CD8-positive, alpha-beta memory T cell (primary cell): ENCODE measurements around the gene GREB1L. TPM values are rescaled to one million over a fixed set of nuclear protein-coding genes. Genes with fewer than 3 reads are reported as not detected.
"Not testable (repeated sequence)": the region's sequence is repeated elsewhere in the genome, so short reads cannot be mapped to it uniquely, and the experiment has no call there.

ENCODE experiments used
- CTCF ChIA-PET: fragments of 350-600 bp; sonication (Branson Sonifier 250); formaldehyde crosslinking; loops from one replicate; lab custom pipeline; 2021; ENCODE audit warnings: antibody characterized with exemption; lab: Charles Lee
- POLR2A ChIA-PET: fragments of 350-600 bp; sonication (Branson Sonifier 250); formaldehyde crosslinking; loops from one replicate; lab custom pipeline; 2021; ENCODE audit warnings: antibody characterized with exemption; lab: Charles Lee
- DNase-seq, 5 donors: peaks; one replicate each; pipeline versions ENCODE4 v3.0.0 to v3.0.0-alpha.2; 2020 to 2022; ENCODE audit warnings: mixed read lengths in 1 of 5
- H3K27ac ChIP-seq: one replicate; pipeline ENCODE4 v1.7.0; 2013; ENCODE audit warnings: low read depth, mild to moderate bottlenecking, low read length, moderate library complexity
- H3K27me3 ChIP-seq: 2 replicates; pipeline ENCODE4 v1.7.0; 2013; ENCODE audit warnings: low read length, mild to moderate bottlenecking; ENCODE audit not compliant: insufficient read depth, poor library complexity, severe bottlenecking
- H3K36me3 ChIP-seq: 2 replicates; pipeline ENCODE4 v1.7.0; 2013; ENCODE audit warnings: mild to moderate bottlenecking, low read length, moderate library complexity; ENCODE audit not compliant: insufficient read depth
- H3K4me1 ChIP-seq: 2 replicates; pipeline ENCODE4 v1.7.0; 2013; ENCODE audit warnings: mild to moderate bottlenecking, low read length, moderate library complexity; ENCODE audit not compliant: insufficient read depth
- H3K4me3 ChIP-seq: 2 replicates; pipeline ENCODE4 v1.7.0; 2013; ENCODE audit warnings: mild to moderate bottlenecking, low read length
- H3K9me3 ChIP-seq: 2 replicates; pipeline ENCODE4 v1.7.0; 2013; ENCODE audit warnings: mild to moderate bottlenecking, low read length
- H3K27ac Mint-ChIP-seq, 8 donors: one replicate each; pipeline ENCODE4 v1.8.0; 2020 to 2021; ENCODE audit warnings: mixed read lengths in 8 of 8, mild to moderate bottlenecking in 6 of 8, inconsistent platforms in 3 of 8, moderate library complexity in 3 of 8
- H3K27me3 Mint-ChIP-seq, 2 donors: one replicate each; pipeline ENCODE4 v1.8.0; 2020 to 2021; ENCODE audit warnings: mixed read lengths in 2 of 2, mild to moderate bottlenecking in 1 of 2, moderate library complexity in 1 of 2
- H3K36me3 Mint-ChIP-seq, 3 donors: one replicate each; pipeline ENCODE4 v1.8.0; 2020 to 2021; ENCODE audit warnings: mixed read lengths in 3 of 3, inconsistent platforms in 1 of 3, mild to moderate bottlenecking in 1 of 3
- H3K4me1 Mint-ChIP-seq, 3 donors: one replicate each; pipeline ENCODE4 v1.8.0; 2020 to 2021; ENCODE audit warnings: mixed read lengths in 3 of 3, inconsistent platforms in 1 of 3, mild to moderate bottlenecking in 1 of 3
- H3K4me3 Mint-ChIP-seq, 7 donors: one replicate each; pipeline ENCODE4 v1.8.0; 2020 to 2021; ENCODE audit warnings: mixed read lengths in 7 of 7, mild to moderate bottlenecking in 6 of 7, moderate library complexity in 4 of 7, inconsistent platforms in 2 of 7
- H3K9me3 Mint-ChIP-seq, 5 donors: one replicate each; pipeline ENCODE4 v1.8.0; 2020 to 2022; ENCODE audit warnings: mixed read lengths in 5 of 5, mild to moderate bottlenecking in 3 of 5, moderate library complexity in 2 of 5, inconsistent platforms in 1 of 5
- polyA plus RNA-seq: library from polyadenylated mRNA; unstranded; fragments of 300-500 nt; fragmentation: Illumina TruSeq; gene quantifications from one replicate; pipeline ENCODE4 v1.2.3, GENCODE V29; 2021
- total RNA-seq, 2 experiments: library from RNA; stranded (reverse); gene quantifications; one replicate each; pipeline ENCODE4 v1.2.3, GENCODE V29; 2021

The GREB1L gene
- total and polyA plus RNA-seq, 3 experiments from 2014 or later: 0.13 TPM; not detected in 2

GRCh38 chr18:21311980-21312379, 69.9 kb downstream of the GREB1L start:
- H3K4me3 Mint-ChIP-seq, H3K27ac ChIP-seq, H3K9me3 ChIP-seq, DNase-seq, H3K4me3 ChIP-seq, H3K4me1 ChIP-seq, H3K36me3 Mint-ChIP-seq, H3K27me3 ChIP-seq, H3K4me1 Mint-ChIP-seq, H3K9me3 Mint-ChIP-seq, H3K36me3 ChIP-seq, H3K27me3 Mint-ChIP-seq, POLR2A ChIA-PET, CTCF ChIA-PET: not testable (repeated sequence)
- peak overlapping the region in 1 of 8 donors; percentile 9 for H3K27ac Mint-ChIP-seq

- Mint-ChIP-seq H3K36me3 (no peaks in the 10 kb centered on the region), H3K4me3 (no peak overlapping the region), H3K27me3 (peaks cover 3 to 8% of the 10 kb centered on the region in 2 donors), H3K4me1 (no peaks in the 10 kb centered on the region), H3K9me3 (peaks cover 0 to 5% (median 0%) of the 10 kb centered on the region in 5 donors), H3K27ac (no peak overlapping the region)
- no peaks in the 10 kb centered on the region for H3K36me3 ChIP-seq
- ChIA-PET CTCF (no interaction called here), POLR2A (no interaction called here)
- H3K27me3 ChIP-seq: no peaks in the 10 kb centered on the region
- H3K27ac ChIP-seq: no peak overlapping the region
- H3K9me3 ChIP-seq: no peaks in the 10 kb centered on the region
- H3K4me1 ChIP-seq: no peaks in the 10 kb centered on the region
- no peak for DNase-seq
- H3K4me3 ChIP-seq: no peak overlapping the region
These were observed 71.5 kb downstream of the GREB1L start for GRCh38 chr18:21313576-21313975.

GRCh38 chr18:21314724-21315123, 72.7 kb downstream of the GREB1L start:
- Mint-ChIP-seq H3K36me3 (no peaks in the 10 kb centered on the region), H3K4me3 (no peak overlapping the region), H3K4me1 (no peaks in the 10 kb centered on the region), H3K27me3 (peaks cover 4 to 12% of the 10 kb centered on the region in 2 donors), H3K27ac (no peak overlapping the region), H3K9me3 (peaks cover 0 to 3% (median 0%) of the 10 kb centered on the region in 5 donors)
- no peaks in the 10 kb centered on the region for H3K4me1 ChIP-seq
- no peak for DNase-seq
- no peaks in the 10 kb centered on the region for H3K36me3 ChIP-seq
- ChIA-PET CTCF (no interaction called here), POLR2A (no interaction called here)
- no peak overlapping the region for H3K4me3 ChIP-seq
- no peak overlapping the region for H3K27ac ChIP-seq
- H3K9me3 ChIP-seq: no peaks in the 10 kb centered on the region
- H3K27me3 ChIP-seq: no peaks in the 10 kb centered on the region

- H3K9me3 ChIP-seq, H3K27ac Mint-ChIP-seq, POLR2A ChIA-PET, H3K4me1 Mint-ChIP-seq, CTCF ChIA-PET, H3K36me3 ChIP-seq, H3K4me3 ChIP-seq, H3K36me3 Mint-ChIP-seq, H3K9me3 Mint-ChIP-seq, DNase-seq, H3K27me3 ChIP-seq, H3K4me3 Mint-ChIP-seq, H3K4me1 ChIP-seq, H3K27ac ChIP-seq: not testable (repeated sequence)
- peaks cover 4 to 13% of the 10 kb centered on the region in 2 donors for H3K27me3 Mint-ChIP-seq
These were observed 73.1 kb downstream of the GREB1L start for GRCh38 chr18:21315126-21315525.

DNA sequence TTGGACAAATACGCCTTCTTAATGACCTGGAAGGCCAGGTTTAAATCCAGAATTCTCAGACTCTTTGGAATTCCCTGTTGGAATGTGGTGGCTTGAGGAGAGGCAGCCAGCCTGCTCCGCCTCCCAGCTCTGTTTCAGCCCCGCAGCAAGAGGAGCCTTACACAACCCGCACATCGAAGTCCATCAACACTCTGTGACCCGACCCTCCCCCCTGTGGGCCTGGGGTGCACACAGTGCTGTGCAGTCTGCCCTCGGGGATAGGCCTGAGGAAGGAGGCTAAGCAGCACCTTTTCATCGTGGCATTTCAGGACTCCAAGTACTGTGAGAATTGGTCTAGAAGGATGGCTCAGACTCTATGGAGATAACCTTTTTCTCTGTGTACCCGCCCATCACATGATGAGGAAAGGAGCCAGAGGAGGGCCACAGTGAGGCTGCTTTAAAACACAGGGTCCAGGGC, 73.7 kb downstream of the GREB1L start:
- Histone ChIP-seq H3K36me3 (no peaks in the 10 kb centered on the region), H3K4me1 (no peaks in the 10 kb centered on the region), H3K9me3 (no peaks in the 10 kb centered on the region), H3K27ac (no peak overlapping the region), H3K27me3 (no peaks in the 10 kb centered on the region), H3K4me3 (no peak overlapping the region)
- Mint-ChIP-seq H3K4me1 (no peaks in the 10 kb centered on the region), H3K36me3 (no peaks in the 10 kb centered on the region), H3K27me3 (peaks cover 4 to 13% of the 10 kb centered on the region in 2 donors), H3K4me3 (no peak overlapping the region), H3K27ac (no peak overlapping the region), H3K9me3 (peaks cover 0 to 3% (median 2%) of the 10 kb centered on the region in 5 donors)
- ChIA-PET CTCF (no interaction called here), POLR2A (no interaction called here)
- DNase-seq: no peak

DNA sequence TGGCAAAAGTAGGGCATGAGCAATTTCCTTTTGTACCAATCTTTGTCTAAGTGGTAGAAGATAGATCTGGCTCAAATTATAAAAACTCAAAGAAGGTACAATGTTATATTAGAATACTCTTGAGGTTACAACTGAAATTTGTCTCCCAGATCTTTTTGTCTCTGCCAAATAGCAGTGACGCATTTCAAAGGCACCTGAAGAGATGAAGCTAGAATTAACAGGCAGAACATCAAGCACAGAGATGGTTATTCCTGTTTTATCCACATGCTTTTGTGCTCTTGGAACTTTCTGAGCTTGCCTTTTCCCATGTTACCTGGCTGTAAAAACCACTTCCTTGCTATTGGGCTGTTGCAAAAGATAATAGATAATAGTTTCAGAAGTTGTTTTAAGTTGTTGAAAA, 74.3 kb downstream of the GREB1L start:
- no peak for DNase-seq
- Histone ChIP-seq H3K4me1 (no peaks in the 10 kb centered on the region), H3K9me3 (no peaks in the 10 kb centered on the region), H3K36me3 (no peaks in the 10 kb centered on the region), H3K27ac (no peak overlapping the region), H3K4me3 (no peak overlapping the region), H3K27me3 (no peaks in the 10 kb centered on the region)
- Mint-ChIP-seq H3K4me1 (no peaks in the 10 kb centered on the region), H3K36me3 (no peaks in the 10 kb centered on the region), H3K27me3 (peaks cover 4 to 13% of the 10 kb centered on the region in 2 donors), H3K9me3 (peaks cover 0 to 3% (median 2%) of the 10 kb centered on the region in 5 donors), H3K4me3 (no peak overlapping the region), H3K27ac (no peak overlapping the region)
- CTCF ChIA-PET: no interaction called here
- POLR2A ChIA-PET: no interaction called here

- ChIA-PET POLR2A (no interaction called here), CTCF (no interaction called here)
- H3K4me1 ChIP-seq: no peaks in the 10 kb centered on the region
- H3K9me3 ChIP-seq: no peaks in the 10 kb centered on the region
- Mint-ChIP-seq H3K27me3 (peaks cover 1 to 18% of the 10 kb centered on the region in 2 donors), H3K9me3 (peaks cover 0 to 2% (median 0%) of the 10 kb centered on the region in 5 donors), H3K4me3 (no peak overlapping the region), H3K4me1 (no peaks in the 10 kb centered on the region), H3K36me3 (no peaks in the 10 kb centered on the region), H3K27ac (no peak overlapping the region)
- no peak overlapping the region for H3K4me3 ChIP-seq
- H3K36me3 ChIP-seq: no peaks in the 10 kb centered on the region
- no peak for DNase-seq
- H3K27me3 ChIP-seq: no peaks in the 10 kb centered on the region
- no peak overlapping the region for H3K27ac ChIP-seq
These were observed 79.7 kb downstream of the GREB1L start for GRCh38 chr18:21321711-21322110.

GRCh38 chr18:21327101-21327500, 85.1 kb downstream of the GREB1L start:
- ChIA-PET POLR2A (no interaction called here), CTCF (no interaction called here)
- Histone ChIP-seq H3K27me3 (no peaks in the 10 kb centered on the region), H3K36me3 (no peaks in the 10 kb centered on the region), H3K9me3 (no peaks in the 10 kb centered on the region), H3K4me1 (no peaks in the 10 kb centered on the region), H3K4me3 (no peak overlapping the region), H3K27ac (no peak overlapping the region)
- H3K27ac Mint-ChIP-seq: no peak overlapping the region
- H3K36me3 Mint-ChIP-seq: peaks cover 0 to 2% (median 0%) of the 10 kb centered on the region in 3 donors
- no peak overlapping the region for H3K4me3 Mint-ChIP-seq
- DNase-seq: no peak
- H3K9me3 Mint-ChIP-seq: no peaks in the 10 kb centered on the region
- peaks cover 0 to 13% of the 10 kb centered on the region in 2 donors for H3K27me3 Mint-ChIP-seq
- H3K4me1 Mint-ChIP-seq: no peaks in the 10 kb centered on the region
